ENCODE results near the gene C10orf143.
"Not testable (repeated sequence)": the region's sequence is repeated elsewhere in the genome, so short reads cannot be mapped to it uniquely, and the experiment has no call there.

The C10orf143 gene

DNA sequence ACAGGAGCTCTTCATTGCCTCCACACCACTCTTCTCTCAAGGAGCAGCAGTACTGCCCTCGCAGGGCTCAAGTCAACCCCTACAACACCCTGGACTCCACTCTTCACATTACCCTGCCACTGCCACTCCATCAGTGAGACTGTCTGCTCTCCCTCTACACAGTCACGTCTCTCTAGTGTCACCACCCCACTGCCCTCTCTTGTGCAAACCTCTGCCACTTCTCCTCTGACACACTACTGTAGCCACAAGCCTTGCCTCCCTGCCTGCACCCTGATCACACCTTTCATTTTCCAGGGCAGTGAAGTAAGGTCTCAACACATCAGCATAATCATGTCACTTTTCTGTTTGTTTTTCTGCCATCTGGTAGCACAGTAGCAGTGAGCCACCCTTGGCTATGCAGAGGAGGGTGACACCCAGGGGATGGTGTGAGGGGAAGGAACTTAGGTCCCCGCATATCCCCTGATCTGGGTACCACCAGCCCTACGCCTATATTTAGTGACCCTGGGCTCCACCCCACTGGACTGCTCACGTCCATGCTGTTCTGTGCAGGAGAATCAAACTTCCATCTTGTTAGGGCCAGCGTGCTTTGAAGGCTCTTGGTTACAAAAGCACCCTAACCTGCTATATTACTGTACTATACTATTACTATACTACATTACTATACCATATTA lies 1.6 kb downstream of the C10orf143 start:
- Histone ChIP-seq H2AFZ (ENCODE audit: low read depth) (no peak overlapping the region), H3K79me2 (ENCODE audit: insufficient read depth, low read depth) (peaks cover 9% of the 10 kb centered on the region; the same call in 1 of the 2 replicates), H3K36me3 (ENCODE audit: insufficient read depth) (no peaks in the 10 kb centered on the region), H3K27ac (no peak overlapping the region), H3K4me1 (ENCODE audit: low read depth, poor library complexity, severe bottlenecking) (peaks cover 12% of the 10 kb centered on the region), H3K27me3 (ENCODE audit: insufficient read depth, low read depth) (no peaks in the 10 kb centered on the region), H4K20me1 (ENCODE audit: insufficient read depth) (no peaks in the 10 kb centered on the region), H3K9ac (peak overlapping the region; percentile 91; the same call in 1 of the 2 replicates), H3K4me3 (IDR thresholded peaks at IDR 0.05; ENCODE audit: insufficient read depth, low read depth, low read length) (no peak overlapping the region), H3K4me2 (peak overlapping the region; percentile 90)
- TF ChIP-seq, protein P1, sequence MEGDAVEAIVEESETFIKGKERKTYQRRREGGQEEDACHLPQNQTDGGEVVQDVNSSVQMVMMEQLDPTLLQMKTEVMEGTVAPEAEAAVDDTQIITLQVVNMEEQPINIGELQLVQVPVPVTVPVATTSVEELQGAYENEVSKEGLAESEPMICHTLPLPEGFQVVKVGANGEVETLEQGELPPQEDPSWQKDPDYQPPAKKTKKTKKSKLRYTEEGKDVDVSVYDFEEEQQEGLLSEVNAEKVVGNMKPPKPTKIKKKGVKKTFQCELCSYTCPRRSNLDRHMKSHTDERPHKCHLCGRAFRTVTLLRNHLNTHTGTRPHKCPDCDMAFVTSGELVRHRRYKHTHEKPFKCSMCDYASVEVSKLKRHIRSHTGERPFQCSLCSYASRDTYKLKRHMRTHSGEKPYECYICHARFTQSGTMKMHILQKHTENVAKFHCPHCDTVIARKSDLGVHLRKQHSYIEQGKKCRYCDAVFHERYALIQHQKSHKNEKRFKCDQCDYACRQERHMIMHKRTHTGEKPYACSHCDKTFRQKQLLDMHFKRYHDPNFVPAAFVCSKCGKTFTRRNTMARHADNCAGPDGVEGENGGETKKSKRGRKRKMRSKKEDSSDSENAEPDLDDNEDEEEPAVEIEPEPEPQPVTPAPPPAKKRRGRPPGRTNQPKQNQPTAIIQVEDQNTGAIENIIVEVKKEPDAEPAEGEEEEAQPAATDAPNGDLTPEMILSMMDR (conservative IDR thresholded peaks at IDR 0.05; ENCODE audit: low read depth, low read length), result no peak

DNA sequence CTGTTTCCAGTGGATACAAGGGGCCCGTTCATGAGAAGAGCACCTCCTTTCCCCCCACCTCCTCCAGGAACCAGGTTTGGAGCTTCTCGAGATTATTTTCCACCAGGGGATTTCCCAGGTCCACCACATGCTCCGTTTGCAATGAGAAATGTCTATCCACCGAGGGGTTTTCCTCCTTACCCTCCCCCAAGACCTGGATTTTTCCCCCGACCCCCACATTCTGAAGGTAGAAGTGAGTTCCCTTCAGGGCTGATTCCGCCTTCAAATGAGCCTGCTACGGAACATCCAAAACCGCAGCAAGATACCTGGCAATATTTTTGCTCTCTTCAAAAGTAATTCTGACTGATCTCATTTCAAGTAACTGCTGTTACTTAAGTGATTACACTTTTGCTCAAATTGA lies 2.5 kb downstream of the C10orf143 start:
- not testable (repeated sequence) for H2AFZ ChIP-seq (ENCODE audit: low read depth); H3K79me2 ChIP-seq (ENCODE audit: insufficient read depth, low read depth); H3K4me3 ChIP-seq (IDR thresholded peaks at IDR 0.05; ENCODE audit: insufficient read depth, low read depth, low read length); H3K9ac ChIP-seq; H3K27me3 ChIP-seq (ENCODE audit: insufficient read depth, low read depth); H4K20me1 ChIP-seq (ENCODE audit: insufficient read depth); H3K36me3 ChIP-seq (ENCODE audit: insufficient read depth); H3K4me2 ChIP-seq; H3K27ac ChIP-seq
- H3K4me1 ChIP-seq (ENCODE audit: low read depth, poor library complexity, severe bottlenecking), result peaks cover 12% of the 10 kb centered on the region

DNA sequence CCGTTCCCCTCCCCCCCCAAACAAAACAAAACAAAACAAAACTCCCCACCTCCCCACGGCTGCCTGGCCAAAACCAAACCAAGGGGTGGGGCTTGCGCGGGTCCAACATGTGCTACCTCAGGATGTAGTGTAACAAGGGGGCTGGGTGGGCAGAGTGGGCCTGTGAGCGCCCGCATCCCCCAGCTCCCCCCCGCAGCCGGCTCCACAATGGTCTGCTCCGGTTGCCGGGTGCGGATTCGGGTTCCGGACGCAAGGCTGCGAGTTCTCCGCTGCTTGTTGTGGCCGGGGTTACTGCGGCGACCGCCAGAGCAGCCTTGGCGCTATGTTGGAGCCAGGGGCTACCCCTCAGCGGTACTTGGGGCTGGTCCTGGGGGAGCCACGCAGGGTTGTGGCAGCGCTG lies 4.9 kb downstream of the C10orf143 start:
- Histone ChIP-seq H3K4me3 (IDR thresholded peaks at IDR 0.05; ENCODE audit: insufficient read depth, low read depth, low read length) (no peak overlapping the region), H3K36me3 (ENCODE audit: insufficient read depth) (no peaks in the 10 kb centered on the region), H2AFZ (ENCODE audit: low read depth) (no peak overlapping the region), H3K4me2 (no peak overlapping the region), H3K27me3 (ENCODE audit: insufficient read depth, low read depth) (no peaks in the 10 kb centered on the region), H3K79me2 (ENCODE audit: insufficient read depth, low read depth) (0 out of 2 replicates have a peak, but pooled peaks cover 4% of the 10 kb centered on the region), H3K4me1 (ENCODE audit: low read depth, poor library complexity, severe bottlenecking) (peaks cover 5% of the 10 kb centered on the region), H3K27ac (no peak overlapping the region), H4K20me1 (ENCODE audit: insufficient read depth) (no peaks in the 10 kb centered on the region), H3K9ac (no peak overlapping the region)
- TF ChIP-seq, protein P1 (conservative IDR thresholded peaks at IDR 0.05; ENCODE audit: low read depth, low read length), result no peak

DNA sequence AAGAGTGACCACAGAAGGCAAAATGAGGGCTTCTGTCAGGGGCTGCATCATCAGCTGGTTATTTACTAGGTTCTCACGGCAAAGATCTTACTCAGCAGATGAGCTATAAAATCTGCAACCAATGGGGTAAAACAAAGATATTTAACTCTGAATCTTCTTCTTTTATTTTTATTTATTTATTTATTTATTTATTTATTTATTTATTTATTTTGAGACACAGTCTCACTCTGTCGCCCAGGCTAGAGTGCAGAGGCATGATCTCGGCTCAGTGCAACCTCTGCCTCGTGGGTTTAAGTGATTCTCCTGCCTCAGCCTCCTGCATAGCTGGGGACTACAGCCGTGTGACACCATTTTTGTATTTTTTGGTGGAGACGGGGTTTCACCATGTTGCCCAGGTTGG lies 11.3 kb downstream of the C10orf143 start:
- no peak overlapping the region for H3K27ac ChIP-seq
- H3K9ac ChIP-seq, result no peak overlapping the region
- no peak overlapping the region for H3K4me2 ChIP-seq
- no peak overlapping the region for H2AFZ ChIP-seq (ENCODE audit: low read depth)
- no peaks in the 10 kb centered on the region for H4K20me1 ChIP-seq (ENCODE audit: insufficient read depth)
- no peaks in the 10 kb centered on the region for H3K4me1 ChIP-seq (ENCODE audit: low read depth, poor library complexity, severe bottlenecking)
- no peak overlapping the region for H3K4me3 ChIP-seq (IDR thresholded peaks at IDR 0.05; ENCODE audit: insufficient read depth, low read depth, low read length)
- H3K79me2 ChIP-seq (ENCODE audit: insufficient read depth, low read depth), result no peaks in the 10 kb centered on the region
- no peaks in the 10 kb centered on the region for H3K27me3 ChIP-seq (ENCODE audit: insufficient read depth, low read depth)
- H3K36me3 ChIP-seq (ENCODE audit: insufficient read depth), result no peaks in the 10 kb centered on the region
- TF ChIP-seq, protein P1 (conservative IDR thresholded peaks at IDR 0.05; ENCODE audit: low read depth, low read length), result no peak

DNA sequence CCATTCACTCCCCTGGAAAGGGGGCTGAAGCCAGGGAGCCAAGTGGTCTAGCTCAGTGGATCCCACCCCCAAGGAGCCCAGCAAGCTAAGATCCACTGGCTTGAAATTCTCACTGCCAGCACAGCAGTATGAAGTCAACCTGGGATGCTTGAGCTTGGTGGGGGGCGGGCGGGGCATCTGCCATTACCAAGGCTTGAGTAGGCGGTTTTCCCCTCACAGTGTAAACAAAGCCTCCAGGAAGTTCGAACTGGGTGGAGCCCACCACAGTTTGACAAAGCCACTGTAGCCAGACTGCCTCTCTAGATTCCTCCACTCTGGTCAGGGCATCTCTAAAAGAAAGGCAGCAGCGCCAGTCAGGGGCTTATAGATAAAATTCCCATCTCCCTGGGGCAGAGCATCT lies 20.1 kb downstream of the C10orf143 start:
- not testable (repeated sequence) for H2AFZ ChIP-seq (ENCODE audit: low read depth); H3K27ac ChIP-seq; H4K20me1 ChIP-seq (ENCODE audit: insufficient read depth); H3K27me3 ChIP-seq (ENCODE audit: insufficient read depth, low read depth); H3K9ac ChIP-seq; H3K79me2 ChIP-seq (ENCODE audit: insufficient read depth, low read depth); H3K4me3 ChIP-seq (IDR thresholded peaks at IDR 0.05; ENCODE audit: insufficient read depth, low read depth, low read length); H3K36me3 ChIP-seq (ENCODE audit: insufficient read depth); H3K4me2 ChIP-seq; H3K4me1 ChIP-seq (ENCODE audit: low read depth, poor library complexity, severe bottlenecking)

Measured in KMS-11 (cell line).